OCI-LY3 (cell line): ENCODE measurements around the gene ZACN.

Source experiments
- H2AFZ ChIP-seq: fragments of 200-600, 300-600 bp; shearing (Covaris generic); 2 replicates; pipeline ENCODE4 v1.6.0; 2014; ENCODE audit warnings: antibody characterized with exemption, low read depth, low read length
- H3K27ac ChIP-seq: fragments of 200-600, 300-600 bp; sonication (generic); 2 replicates; pipeline ENCODE4 v1.5.1; 2014; ENCODE audit warnings: mild to moderate bottlenecking, low read length, moderate library complexity, mixed read lengths
- H3K27me3 ChIP-seq: fragments of 200-600, 300-600 bp; sonication (generic); 2 replicates; pipeline ENCODE4 v1.6.1; 2014; ENCODE audit warnings: low read depth, low read length, mixed read lengths
- H3K36me3 ChIP-seq: fragments of 200-600, 300-600 bp; sonication (generic); replicated peaks from 2 replicates; pipeline ENCODE3; 2014; ENCODE audit warnings: low read depth, low read length, mixed read lengths
- H3K4me1 ChIP-seq: fragments of 300-600, 200-600 bp; sonication (generic); 2 replicates; pipeline ENCODE4 v1.6.1; 2014; ENCODE audit warnings: low read length, mixed read lengths
- H3K4me2 ChIP-seq: fragments of 200-600, 300-600 bp; sonication (generic); 2 replicates; pipeline ENCODE4 v1.6.1; 2014; ENCODE audit warnings: low read length, mixed read lengths
- H3K4me3 ChIP-seq: fragments of 300-600, 200-600 bp; sonication (generic); 2 replicates; pipeline ENCODE4 v1.5.1; 2014; ENCODE audit warnings: antibody characterized with exemption, mild to moderate bottlenecking, low read length, moderate library complexity
- H3K79me2 ChIP-seq: fragments of 300-600, 200-600 bp; shearing (Covaris generic); 2 replicates; pipeline ENCODE4 v1.6.1; 2014; ENCODE audit warnings: mild to moderate bottlenecking, low read length, mixed read lengths
- H3K9ac ChIP-seq: fragments of 300-600, 200-600 bp; shearing (Covaris generic); 2 replicates; pipeline ENCODE4 v1.6.0; 2014; ENCODE audit warnings: mild to moderate bottlenecking, low read length, moderate library complexity
- H3K9me3 ChIP-seq: fragments of 200-600, 300-600 bp; shearing (Covaris generic); 2 replicates; pipeline ENCODE4 v1.6.1; 2014; ENCODE audit warnings: low read length, mixed read lengths; ENCODE audit not compliant: insufficient read depth
- H4K20me1 ChIP-seq: fragments of 200-600, 300-600 bp; sonication (generic); 2 replicates; pipeline ENCODE4 v1.6.1; 2016; ENCODE audit warnings: low read length, mixed read lengths; ENCODE audit not compliant: insufficient read depth
- CTCF ChIP-seq: fragments of 200-600, 300-600 bp; sonication (generic); IDR thresholded peaks from 2 replicates; pipeline ENCODE4 v1.5.1; 2014; ENCODE audit warnings: antibody characterized with exemption, low read length, low read depth
- EZH2phosphoT487 ChIP-seq: fragments of 200-600 bp; shearing (Covaris generic); IDR thresholded peaks from 2 replicates; pipeline ENCODE4 v1.6.1; 2018; ENCODE audit warnings: antibody characterized with exemption, mixed run types, low read depth

Gene ZACN

GRCh38 chr17:76085731-76086366 lies 6.9 kb downstream of the ZACN start:
- no peak overlapping the region for H2AFZ ChIP-seq
- no peak overlapping the region for H3K9ac ChIP-seq
- H3K4me2 ChIP-seq = no peak overlapping the region
- H3K4me3 ChIP-seq = no peak overlapping the region
- no peaks in the 10 kb centered on the region for H3K4me1 ChIP-seq
- no peaks in the 10 kb centered on the region for H3K27me3 ChIP-seq
- no peak overlapping the region for H3K27ac ChIP-seq
- TF ChIP-seq CTCF (no peak), EZH2phosphoT487 (no peak)
- H4K20me1 ChIP-seq = no peaks in the 10 kb centered on the region
- no peaks in the 10 kb centered on the region for H3K79me2 ChIP-seq
- H3K36me3 ChIP-seq = peaks cover 17% of the 10 kb centered on the region
- no peaks in the 10 kb centered on the region for H3K9me3 ChIP-seq

- H3K27ac ChIP-seq = no peak overlapping the region
- peaks cover 17% of the 10 kb centered on the region for H3K36me3 ChIP-seq
Observed at GRCh38 chr17:76086384-76086783, 7.4 kb downstream of the ZACN start.

GRCh38 chr17:76087531-76087930 lies 8.5 kb downstream of the ZACN start:
- H3K4me2 ChIP-seq = no peak overlapping the region
- no peak for TF ChIP-seq EZH2phosphoT487
- no peak for TF ChIP-seq CTCF
- H3K9me3 ChIP-seq = no peaks in the 10 kb centered on the region
- H4K20me1 ChIP-seq = no peaks in the 10 kb centered on the region
- peaks cover 18% of the 10 kb centered on the region for H3K36me3 ChIP-seq
- H3K9ac ChIP-seq = no peak overlapping the region
- H3K79me2 ChIP-seq = no peaks in the 10 kb centered on the region
- no peaks in the 10 kb centered on the region for H3K27me3 ChIP-seq
- no peak overlapping the region for H2AFZ ChIP-seq
- H3K27ac ChIP-seq = no peak overlapping the region
- H3K4me3 ChIP-seq = no peak overlapping the region
- no peaks in the 10 kb centered on the region for H3K4me1 ChIP-seq

More at GRCh38 chr17:76086384-76086783, 7.4 kb downstream of the ZACN start:
- Histone ChIP-seq H3K79me2 (no peaks in the 10 kb centered on the region), H2AFZ (no peak overlapping the region), H3K27me3 (no peaks in the 10 kb centered on the region), H3K9me3 (no peaks in the 10 kb centered on the region), H3K4me2 (no peak overlapping the region), H4K20me1 (no peaks in the 10 kb centered on the region), H3K9ac (no peak overlapping the region), H3K4me3 (no peak overlapping the region), H3K4me1 (no peaks in the 10 kb centered on the region)
- TF ChIP-seq CTCF = no peak
- no peak for TF ChIP-seq EZH2phosphoT487

GRCh38 chr17:76088041-76088867 lies 9.3 kb downstream of the ZACN start:
- no peak for TF ChIP-seq CTCF
- no peak for TF ChIP-seq EZH2phosphoT487
- Histone ChIP-seq H3K9ac (no peak overlapping the region), H3K36me3 (peaks cover 17% of the 10 kb centered on the region), H3K27ac (no peak overlapping the region), H3K4me1 (no peaks in the 10 kb centered on the region), H3K4me3 (no peak overlapping the region), H2AFZ (no peak overlapping the region), H4K20me1 (no peaks in the 10 kb centered on the region), H3K9me3 (no peaks in the 10 kb centered on the region), H3K27me3 (no peaks in the 10 kb centered on the region), H3K79me2 (no peaks in the 10 kb centered on the region), H3K4me2 (no peak overlapping the region)
